Neural progenitor cell (in vitro differentiated cells): Measurements from ENCODE around the gene ABHD3.

Experiments used
- CTCF ChIP-seq: fragments of 200-600 bp; sonication (generic); IDR thresholded peaks from 2 replicates; pipeline ENCODE4 v1.5.1; 2017; ENCODE audit warnings: antibody characterized with exemption, mild to moderate bottlenecking
- EZH2 ChIP-seq: fragments of 200-600 bp; sonication (generic); IDR thresholded peaks from 2 replicates; pipeline ENCODE4 v1.6.1; 2017; ENCODE audit warnings: antibody characterized with exemption, mild to moderate bottlenecking, moderate library complexity

- TF ChIP-seq CTCF: no peak
- TF ChIP-seq EZH2: no peak
Observed at GRCh38 chr18:21686282-21687105, 18.1 kb downstream of the ABHD3 start.
